B cell (primary cell): ENCODE results near the gene B9D1. TPM values are rescaled to one million over a fixed set of nuclear protein-coding genes. Genes with fewer than 3 reads are reported as not detected.

Source experiments
- ATAC-seq: fragments of 200-7000 bp; cut with Tn5 transposase; one replicate; pipeline ENCODE4 v1.10.0; 2021; ENCODE audit warnings: low read depth, mild to moderate bottlenecking, moderate number of reproducible peaks, moderate library complexity
- CTCF ChIA-PET: fragments of 350-600 bp; sonication (Branson Sonifier 250); formaldehyde crosslinking; loops from one replicate; lab custom pipeline; 2021; ENCODE audit warnings: antibody characterized with exemption, inconsistent platforms; lab: Charles Lee
- POLR2A ChIA-PET: fragments of 350-600 bp; sonication (Branson Sonifier 250); formaldehyde crosslinking; loops from one replicate; lab custom pipeline; 2021; ENCODE audit warnings: antibody characterized with exemption; lab: Charles Lee
- DNase-seq: peaks from one replicate; pipeline ENCODE4 v3.0.0; 2013
- H2AFZ ChIP-seq: 2 replicates; pipeline ENCODE4 v1.6.1; 2012; ENCODE audit warnings: mild to moderate bottlenecking, low read depth, low read length; ENCODE audit not compliant: insufficient read depth, poor library complexity, severe bottlenecking
- H3K27ac ChIP-seq, 2 donors: 1 replicate in 1 of 2; 2 replicates in 1 of 2; pipeline ENCODE4 v1.5.1; 2012 to 2013; ENCODE audit warnings: low read length in 2 of 2, mild to moderate bottlenecking in 2 of 2, moderate library complexity in 1 of 2
- H3K27me3 ChIP-seq, 4 experiments: fragments of 200-600 bp in 1 of 4; sonication (generic) in 1 of 4; replicated peaks in 1 of 4; 1 replicate in 2 of 4; 2 replicates in 2 of 4; pipeline versions ENCODE4 v1.6.1 to v1.7.0; 2013 to 2016; ENCODE audit warnings: low read length in 3 of 4, mild to moderate bottlenecking in 2 of 4, mixed read lengths in 1 of 4, moderate library complexity in 1 of 4; ENCODE audit not compliant: insufficient read depth in 4 of 4, control insufficient read depth in 3 of 4; ENCODE audit errors: control extremely low read depth in 1 of 4
- H3K36me3 ChIP-seq, 2 experiments: replicated peaks in 1 of 2; 1 replicate in 1 of 2; 2 replicates in 1 of 2; pipeline versions ENCODE4 v1.6.1 to v1.7.1; 2013; ENCODE audit warnings: low read length in 1 of 2; ENCODE audit not compliant: insufficient read depth in 2 of 2, control insufficient read depth in 1 of 2; ENCODE audit errors: control extremely low read depth in 1 of 2, extremely low read depth in 1 of 2
- H3K4me1 ChIP-seq, 2 donors: fragments of 200-600 bp in 1 of 2; sonication (generic) in 1 of 2; 1 replicate in 1 of 2; 2 replicates in 1 of 2; pipeline versions ENCODE4 v1.5.1 to v1.6.1; 2013 to 2017; ENCODE audit warnings: low read length in 2 of 2; ENCODE audit not compliant: control insufficient read depth in 2 of 2, insufficient read depth in 2 of 2
- H3K4me2 ChIP-seq: replicated peaks from 2 replicates; pipeline ENCODE3; 2012; ENCODE audit warnings: mild to moderate bottlenecking, low read depth, low read length; ENCODE audit not compliant: poor library complexity, severe bottlenecking
- H3K4me3 ChIP-seq, 5 experiments: fragments of 200-600 bp in 1 of 5; sonication (generic) in 1 of 5; 1 replicate in 3 of 5; 2 replicates in 2 of 5; pipeline versions ENCODE4 v1.5.1 to v1.7.0; 2011 to 2016; ENCODE audit warnings: low read length in 4 of 5, mild to moderate bottlenecking in 4 of 5, low read depth in 2 of 5, control low read depth in 1 of 5, moderate library complexity in 1 of 5; ENCODE audit not compliant: insufficient read depth in 1 of 5; ENCODE audit errors: control extremely low read depth in 1 of 5, extremely low read depth in 1 of 5
- H3K79me2 ChIP-seq: fragments of 200-600 bp; sonication (generic); one replicate; pipeline ENCODE4 v1.6.0; 2016; ENCODE audit warnings: low read length; ENCODE audit not compliant: control insufficient read depth, insufficient read depth
- H3K9ac ChIP-seq: fragments of 200-600 bp; sonication (generic); 2 replicates; pipeline ENCODE4 v1.6.1; 2017; ENCODE audit warnings: mild to moderate bottlenecking, low read length, moderate library complexity
- H3K9me3 ChIP-seq, 3 donors: one replicate each; pipeline versions ENCODE4 v1.6.1 to v1.7.1; 2013; ENCODE audit warnings: low read length in 2 of 3; ENCODE audit not compliant: control insufficient read depth in 2 of 3, insufficient read depth in 1 of 3; ENCODE audit errors: control extremely low read depth in 1 of 3
- H4K20me1 ChIP-seq: 2 replicates; pipeline ENCODE4 v1.6.0; 2012; ENCODE audit warnings: mild to moderate bottlenecking, low read length; ENCODE audit not compliant: insufficient read depth, control insufficient read depth, poor library complexity, severe bottlenecking
- H3K27ac Mint-ChIP-seq: one replicate; pipeline ENCODE4 v1.8.0; 2021; ENCODE audit warnings: mixed read lengths
- H3K27me3 Mint-ChIP-seq: one replicate; pipeline ENCODE4 v1.8.0; 2021; ENCODE audit warnings: mixed read lengths
- H3K4me1 Mint-ChIP-seq: one replicate; pipeline ENCODE4 v1.8.0; 2021; ENCODE audit warnings: mixed read lengths
- H3K4me3 Mint-ChIP-seq: one replicate; pipeline ENCODE4 v1.8.0; 2021; ENCODE audit warnings: mixed read lengths
- H3K9me3 Mint-ChIP-seq: one replicate; pipeline ENCODE4 v1.8.0; 2022; ENCODE audit warnings: mixed read lengths; ENCODE audit not compliant: insufficient read depth
- CTCF ChIP-seq: fragments of 200-600 bp; IDR thresholded peaks from one replicate; pipeline ENCODE4 v1.8.0; 2022; ENCODE audit warnings: antibody characterized with exemption, mild to moderate bottlenecking
- EZH2 ChIP-seq: IDR thresholded peaks from 2 replicates; pipeline ENCODE4 v1.6.1; 2012; ENCODE audit warnings: borderline replicate concordance, low read depth, mild to moderate bottlenecking, moderate library complexity, low read length; ENCODE audit not compliant: insufficient read depth, poor library complexity, severe bottlenecking
- WGBS: methylation state at CpG from one replicate; pipeline ENCODE4 v1.1.5; 2013; ENCODE audit warnings: missing lambda C conversion rate; ENCODE audit not compliant: insufficient coverage; 5-methylcytosine and 5-hydroxymethylcytosine counted together
- intact Hi-C: fragments of 100-400 bp; cut with micrococcal nuclease; formaldehyde crosslinking; loops from one replicate; pipeline ENCODE4 v1.10.0; 2022
- polyA plus RNA-seq: library from polyadenylated mRNA; depleted of rRNA; stranded (reverse); fragments of >200 nt; gene quantifications from 2 replicates; pipeline ENCODE4 v1.2.3, GENCODE V29; 2012
- total RNA-seq, 2 donors: library from RNA; stranded (reverse); fragments of 120-200 nt in 1 of 2; gene quantifications; 1 replicate in 1 of 2; 2 replicates in 1 of 2; pipeline versions ENCODE4 v1.2.3 to v1.2.4, GENCODE V29; 2013 to 2022

Gene B9D1
- total and polyA plus RNA-seq, 2 donors (not counting 1 experiment from before 2014, with no cell fraction given), result 2.5 to 6.9 TPM

- TF ChIP-seq EZH2, result no peak
- TF ChIP-seq CTCF, result no peak
- ATAC-seq, result no peak
- H2AFZ ChIP-seq, result no peak overlapping the region
Observed at GRCh38 chr17:19339341-19339815, 23.1 kb downstream of the B9D1 start.

More at GRCh38 chr17:19339341-19339815, 23.1 kb downstream of the B9D1 start:
- Mint-ChIP-seq H3K27me3 (peaks cover 15% of the 10 kb centered on the region), H3K4me1 (no peaks in the 10 kb centered on the region), H3K4me3 (no peak overlapping the region), H3K27ac (no peak overlapping the region), H3K9me3 (no peaks in the 10 kb centered on the region)
- no peaks in the 10 kb centered on the region for H4K20me1 ChIP-seq
- CTCF ChIA-PET, result interaction anchor here (1.3 to 3.9 kb wide), 11 partner anchors 11 to 148 kb away, joined by 4 to 37 read pairs (median 15); partner anchors contain the start of genes B9D1 and MAPK7
- POLR2A ChIA-PET, result no interaction called here
- intact Hi-C loops, result no loop called here
- H3K27ac ChIP-seq, result no peak overlapping the region
- no peaks in the 10 kb centered on the region for H3K36me3 ChIP-seq
- DNase-seq, result no peak
- H3K4me2 ChIP-seq, result no peak overlapping the region
- no peak overlapping the region for H3K9ac ChIP-seq
- H3K4me1 ChIP-seq, result peaks cover 0 to 3% of the 10 kb centered on the region in 2 donors
- H3K79me2 ChIP-seq, result no peaks in the 10 kb centered on the region
- H3K9me3 ChIP-seq, result no peaks in the 10 kb centered on the region
- peaks cover 0 to 3% (median 0%) of the 10 kb centered on the region in 4 experiments for H3K27me3 ChIP-seq
- WGBS, result 88% methylated on average over 1 of the region's 2 CpGs
- no peak overlapping the region for H3K4me3 ChIP-seq
